ENCODE results near the gene GP1BA. TPM values are rescaled to one million over a fixed set of nuclear protein-coding genes. Genes with fewer than 3 reads are reported as not detected.

The GP1BA gene
- total and polyA plus RNA-seq, 2 experiments from 2014 or later, result not detected

GRCh38 chr17:4967539-4968485, 35.7 kb downstream of the GP1BA start, which contains the start of gene SPAG7:
SPAG7 (minus strand) TSS chr17:4967817; CDS start chr17:4967804, 13 bp downstream.
- TF ChIP-seq CTCF (IDR thresholded peaks at IDR 0.05; ENCODE audit: poor library complexity), result no peak
- TF ChIP-seq EZH2phosphoT487 (IDR thresholded peaks at IDR 0.05; ENCODE audit: low read depth, severe bottlenecking, unreplicated experiment), result no peak
- TF ChIP-seq EZH2 (IDR thresholded peaks at IDR 0.05; ENCODE audit: borderline replicate concordance), result no peak
- Histone ChIP-seq H3K9me2 (replicated peaks; ENCODE audit: insufficient read depth) (no peaks in the 10 kb centered on the region), H3K27me3 (no peaks in the 10 kb centered on the region), H3K79me2 (peaks cover 73% of the 10 kb centered on the region), H3K4me1 (ENCODE audit: insufficient read depth) (peaks cover 22% of the 10 kb centered on the region), H3K36me3 (replicated peaks; ENCODE audit: insufficient read depth, low read depth) (no peaks in the 10 kb centered on the region), H3K9me3 (ENCODE audit: low read depth) (no peaks in the 10 kb centered on the region), H3K4me3 (peak within 1 kb of the TSS; percentile 46), H3K4me2 (peak within 1 kb of the TSS; percentile 89), H4K20me1 (ENCODE audit: insufficient read depth, poor library complexity, severe bottlenecking) (no peaks in the 10 kb centered on the region), H2AFZ (peak within 1 kb of the TSS; percentile 6), H3K27ac (peak within 1 kb of the TSS; percentile 93)
- 1% methylated on average over 60 of the region's 66 CpGs for WGBS (ENCODE audit: low lambda C conversion rate, missing lambda C conversion rate)
- DNase-seq (ENCODE audit: low spot score), result peak; percentile 98

- peak; percentile 57 for DNase-seq (ENCODE audit: low spot score)
- H3K9me2 ChIP-seq (replicated peaks; ENCODE audit: insufficient read depth), result no peaks in the 10 kb centered on the region
- TF ChIP-seq EZH2 (IDR thresholded peaks at IDR 0.05; ENCODE audit: borderline replicate concordance), result no peak
- no peak for TF ChIP-seq CTCF (IDR thresholded peaks at IDR 0.05; ENCODE audit: poor library complexity)
- no peak for TF ChIP-seq EZH2phosphoT487 (IDR thresholded peaks at IDR 0.05; ENCODE audit: low read depth, severe bottlenecking, unreplicated experiment)
- no peaks in the 10 kb centered on the region for H4K20me1 ChIP-seq (ENCODE audit: insufficient read depth, poor library complexity, severe bottlenecking)
- H3K4me2 ChIP-seq, result peak overlapping the region; percentile 89
- peak overlapping the region; percentile 93 for H3K27ac ChIP-seq
- WGBS (ENCODE audit: low lambda C conversion rate, missing lambda C conversion rate), result 2% methylated on average over 18 of the region's 23 CpGs
- H3K4me1 ChIP-seq (ENCODE audit: insufficient read depth), result peaks cover 22% of the 10 kb centered on the region
- no peaks in the 10 kb centered on the region for H3K36me3 ChIP-seq (replicated peaks; ENCODE audit: insufficient read depth, low read depth)
- H3K79me2 ChIP-seq, result peaks cover 78% of the 10 kb centered on the region
- peak overlapping the region; percentile 6 for H2AFZ ChIP-seq
- H3K9me3 ChIP-seq (ENCODE audit: low read depth), result no peaks in the 10 kb centered on the region
- H3K27me3 ChIP-seq, result no peaks in the 10 kb centered on the region
- peak overlapping the region; percentile 46 for H3K4me3 ChIP-seq
These were observed 36.5 kb downstream of the GP1BA start for GRCh38 chr17:4968486-4969046.

GRCh38 chr17:4969047-4969550, 37.0 kb downstream of the GP1BA start:
- Histone ChIP-seq H3K9me2 (replicated peaks; ENCODE audit: insufficient read depth) (no peaks in the 10 kb centered on the region), H3K27me3 (no peaks in the 10 kb centered on the region), H3K9me3 (ENCODE audit: low read depth) (no peaks in the 10 kb centered on the region), H3K4me1 (ENCODE audit: insufficient read depth) (peaks cover 22% of the 10 kb centered on the region), H4K20me1 (ENCODE audit: insufficient read depth, poor library complexity, severe bottlenecking) (no peaks in the 10 kb centered on the region), H3K4me3 (peak overlapping the region; percentile 46), H2AFZ (no peak overlapping the region), H3K36me3 (replicated peaks; ENCODE audit: insufficient read depth, low read depth) (no peaks in the 10 kb centered on the region), H3K4me2 (peak overlapping the region; percentile 89), H3K79me2 (peaks cover 73% of the 10 kb centered on the region), H3K27ac (peak overlapping the region; percentile 93)
- no peak for TF ChIP-seq CTCF (IDR thresholded peaks at IDR 0.05; ENCODE audit: poor library complexity)
- no peak for TF ChIP-seq EZH2phosphoT487 (IDR thresholded peaks at IDR 0.05; ENCODE audit: low read depth, severe bottlenecking, unreplicated experiment)
- TF ChIP-seq EZH2 (IDR thresholded peaks at IDR 0.05; ENCODE audit: borderline replicate concordance), result no peak
- DNase-seq (ENCODE audit: low spot score), result peak; percentile 79
- WGBS (ENCODE audit: low lambda C conversion rate, missing lambda C conversion rate), result 7% methylated on average over 9 of the region's 15 CpGs

Measured in hepatocyte (in vitro differentiated cells).